Ecto neural progenitor cell (in vitro differentiated cells): ENCODE results near the gene LZTR1.
A peak's percentile ranks its signal among the peaks of the same experiment; 100 is the strongest.
"Not testable (repeated sequence)": the region's sequence is repeated elsewhere in the genome, so short reads cannot be mapped to it uniquely, and the experiment has no call there.

ENCODE experiments used
- DNase-seq: peaks from one replicate; pipeline ENCODE4 v3.0.0-alpha.2; 2018; ENCODE audit warnings: low spot score

LZTR1 gene

DNA sequence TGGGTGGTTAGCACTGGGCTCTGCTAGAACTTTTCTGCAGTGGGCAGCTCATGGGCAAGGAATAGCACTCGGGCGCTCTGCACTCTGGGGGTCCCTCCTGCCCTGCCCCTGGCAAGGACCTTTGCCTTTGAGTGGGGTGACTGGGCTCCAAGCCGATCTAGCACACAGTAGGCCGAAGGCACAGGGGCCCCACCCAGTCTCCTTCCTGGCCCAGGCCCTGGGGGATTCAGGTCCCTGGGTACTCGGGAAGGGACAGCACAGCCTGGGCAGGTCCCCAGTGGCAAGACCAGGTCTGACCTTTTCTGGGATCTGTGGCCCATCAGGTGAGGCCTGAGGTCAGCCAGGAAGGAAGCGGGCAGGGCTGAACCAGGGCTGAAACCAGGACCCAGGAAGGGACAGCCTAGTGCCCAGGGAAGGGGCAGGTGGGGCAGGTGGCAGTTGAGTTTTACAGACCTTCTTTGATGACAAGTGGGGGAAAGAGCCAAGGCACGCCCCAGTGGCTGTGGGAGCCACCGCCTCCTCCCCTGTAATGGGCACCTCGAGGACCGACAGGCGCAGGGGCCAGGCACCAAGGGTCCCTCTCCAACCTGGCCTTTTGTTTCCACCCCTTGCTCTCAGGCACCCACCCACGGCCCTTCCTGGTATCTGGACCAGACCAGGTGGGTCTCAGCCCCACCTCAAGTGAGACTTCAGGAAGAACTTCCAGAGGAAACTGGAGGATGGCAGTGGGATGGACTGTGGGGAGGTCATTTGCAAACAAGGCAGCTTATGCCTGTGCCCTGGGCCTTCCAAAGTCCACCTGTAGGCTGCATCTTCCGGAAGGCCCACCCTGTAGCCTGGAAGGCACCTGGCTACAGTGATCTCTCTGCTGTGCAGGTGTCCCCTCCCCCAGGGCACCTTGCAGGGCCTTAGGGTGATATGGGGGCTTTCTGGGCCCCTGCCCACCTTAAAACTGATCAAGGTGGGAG lies 15.9 kb upstream of the LZTR1 start:
- DNase-seq = no peak

- DNase-seq = no peak
These were observed 15.0 kb upstream of the LZTR1 start, which contains the start of gene AIFM3 for GRCh38 chr22:20966883-20967696. TSS of gene AIFM3 (plus strand) at chr22:20967255. CDS start at chr22:20967945, 690 bp downstream.

GRCh38 chr22:20967697-20968211 lies 14.3 kb upstream of the LZTR1 start:
- no peak for DNase-seq

DNA sequence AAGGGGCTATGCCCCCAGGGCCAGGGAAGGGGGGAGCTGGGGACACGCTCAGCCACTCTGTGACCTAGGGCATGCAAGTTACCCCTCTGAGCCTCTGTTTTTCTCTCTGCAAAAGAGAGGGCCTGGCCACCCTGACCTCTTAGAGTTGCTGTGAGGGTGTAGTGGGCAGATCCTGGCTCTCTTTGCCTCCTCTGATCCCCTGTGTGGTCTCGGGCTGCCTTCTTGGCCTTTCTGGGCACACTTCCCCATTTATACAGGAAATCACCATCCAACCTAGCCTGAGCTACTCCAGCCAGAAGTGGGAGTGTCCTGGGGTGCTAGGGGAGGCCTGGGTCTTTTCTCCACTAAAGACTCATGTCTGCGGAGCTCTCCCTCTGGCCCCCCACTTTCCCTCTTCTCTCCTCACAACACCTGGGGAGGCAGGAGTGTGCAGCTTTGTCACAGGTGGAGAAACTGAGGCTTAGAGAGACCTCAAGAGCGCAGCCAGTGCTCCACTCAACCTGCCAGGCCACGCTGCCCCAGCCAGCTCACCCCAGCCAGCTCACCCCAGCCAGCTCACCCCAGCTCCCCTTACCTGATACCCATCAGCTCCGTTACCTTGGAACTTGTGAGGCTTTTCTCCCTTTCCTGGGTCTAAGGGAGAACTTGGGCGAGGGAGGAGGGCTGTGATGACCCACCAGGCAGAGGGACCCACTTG lies 13.7 kb upstream of the LZTR1 start:
- DNase-seq = no peak

- DNase-seq = peak; percentile 87
These were observed 11.0 kb upstream of the LZTR1 start for GRCh38 chr22:20970939-20971657.

GRCh38 chr22:20972014-20972694 lies 9.9 kb upstream of the LZTR1 start:
- DNase-seq = not testable (repeated sequence)

DNA sequence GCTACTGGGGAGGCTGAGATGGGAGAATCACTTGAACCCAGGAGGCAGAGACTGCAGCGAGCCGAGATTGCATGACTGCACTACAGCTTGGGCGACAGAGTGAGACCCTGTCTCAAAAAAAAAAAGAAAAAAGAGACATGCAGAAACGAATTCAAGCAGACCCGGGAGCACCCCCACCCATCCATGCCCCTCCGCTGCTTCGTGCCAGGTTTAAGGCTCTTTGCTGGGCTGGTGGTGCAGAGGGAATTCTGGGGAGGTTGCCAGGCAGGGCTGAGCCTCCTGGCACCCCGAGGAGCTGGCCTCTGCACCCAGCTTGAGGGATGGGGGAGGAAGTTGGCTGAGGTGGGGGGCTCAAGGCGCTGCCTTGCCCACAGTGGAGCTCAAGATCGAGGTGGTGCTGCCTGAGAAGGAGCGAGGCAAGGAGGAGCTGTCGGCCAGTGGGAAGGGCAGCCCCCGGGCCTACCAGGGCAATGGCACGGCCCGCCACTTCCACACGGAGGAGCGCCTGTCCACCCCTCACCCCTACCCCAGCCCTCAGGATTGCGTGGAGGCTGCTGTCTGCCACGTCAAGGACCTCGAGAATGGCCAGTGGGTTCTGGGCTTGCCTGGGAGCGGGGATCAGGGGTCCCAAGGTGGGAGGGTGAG lies 9.0 kb upstream of the LZTR1 start:
- no peak for DNase-seq

DNA sequence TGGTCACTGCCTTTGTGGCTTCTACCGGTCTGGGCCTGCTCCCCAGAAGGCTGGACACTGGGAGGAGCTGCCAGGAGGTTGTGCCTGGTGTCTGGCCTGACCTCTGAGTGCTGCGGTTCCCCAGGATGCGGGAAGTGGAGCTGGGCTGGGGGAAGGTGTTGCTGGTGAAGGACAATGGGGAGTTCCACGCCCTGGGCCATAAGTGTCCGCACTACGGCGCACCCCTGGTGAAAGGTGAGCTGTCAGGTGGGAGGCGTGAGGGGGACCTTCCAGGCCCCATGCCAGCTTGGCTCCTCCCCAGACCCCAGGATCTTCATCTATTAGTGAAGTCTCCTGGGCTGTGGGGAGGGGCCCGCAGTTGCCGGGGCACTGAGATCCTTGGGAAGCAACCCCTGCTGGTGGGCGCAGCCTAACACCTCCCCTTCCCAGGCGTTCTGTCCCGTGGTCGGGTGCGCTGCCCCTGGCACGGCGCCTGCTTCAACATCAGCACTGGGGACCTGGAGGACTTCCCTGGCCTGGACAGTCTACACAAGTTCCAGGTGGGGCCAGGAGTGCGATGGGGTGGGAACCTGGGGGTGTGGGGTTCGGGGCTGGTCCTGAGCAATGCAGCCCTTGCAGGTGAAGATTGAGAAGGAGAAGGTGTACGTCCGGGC lies 8.3 kb upstream of the LZTR1 start:
- DNase-seq = no peak

GRCh38 chr22:20974336-20974955 lies 7.7 kb upstream of the LZTR1 start:
- no peak for DNase-seq

DNA sequence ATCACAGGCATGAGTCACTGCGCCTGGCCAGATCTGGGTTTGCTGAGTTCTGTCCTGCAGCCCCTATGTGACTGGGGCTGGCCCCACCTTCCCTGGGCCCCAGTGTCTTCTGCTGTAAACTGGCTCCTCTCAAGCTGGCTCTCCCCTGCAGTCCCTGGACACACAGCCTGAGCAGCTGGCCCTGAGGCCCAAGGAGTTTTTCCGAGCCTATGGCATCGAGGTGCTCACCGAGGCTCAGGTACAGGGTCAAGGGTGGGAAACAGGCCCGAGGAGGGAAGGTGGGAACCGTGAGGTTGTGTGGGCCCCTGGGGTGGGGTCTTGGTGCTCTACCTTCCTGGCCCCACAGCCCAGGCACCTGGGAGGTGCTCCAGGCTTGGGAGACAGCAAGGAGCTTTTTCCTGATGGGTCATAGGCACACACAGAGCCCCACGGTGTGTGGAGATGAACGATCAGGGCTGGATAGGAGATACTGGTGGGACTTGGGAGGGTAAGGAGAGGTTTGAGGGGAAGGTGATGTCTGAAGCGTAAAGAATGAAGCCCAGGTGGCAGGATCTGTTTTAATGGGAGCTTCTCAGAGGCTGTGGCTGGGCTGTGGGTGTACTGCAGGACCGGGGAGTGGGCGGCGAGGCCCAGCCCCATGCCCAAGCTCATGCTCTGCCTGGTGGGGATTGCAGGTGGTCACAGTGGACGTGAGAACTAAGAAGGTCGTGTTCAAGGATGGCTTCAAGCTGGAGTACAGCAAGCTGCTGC lies 6.4 kb upstream of the LZTR1 start:
- no peak for DNase-seq

- DNase-seq = no peak
These were observed 5.7 kb upstream of the LZTR1 start for GRCh38 chr22:20976291-20976877.

GRCh38 chr22:20977019-20977418 lies 5.1 kb upstream of the LZTR1 start:
- DNase-seq = no peak

DNA sequence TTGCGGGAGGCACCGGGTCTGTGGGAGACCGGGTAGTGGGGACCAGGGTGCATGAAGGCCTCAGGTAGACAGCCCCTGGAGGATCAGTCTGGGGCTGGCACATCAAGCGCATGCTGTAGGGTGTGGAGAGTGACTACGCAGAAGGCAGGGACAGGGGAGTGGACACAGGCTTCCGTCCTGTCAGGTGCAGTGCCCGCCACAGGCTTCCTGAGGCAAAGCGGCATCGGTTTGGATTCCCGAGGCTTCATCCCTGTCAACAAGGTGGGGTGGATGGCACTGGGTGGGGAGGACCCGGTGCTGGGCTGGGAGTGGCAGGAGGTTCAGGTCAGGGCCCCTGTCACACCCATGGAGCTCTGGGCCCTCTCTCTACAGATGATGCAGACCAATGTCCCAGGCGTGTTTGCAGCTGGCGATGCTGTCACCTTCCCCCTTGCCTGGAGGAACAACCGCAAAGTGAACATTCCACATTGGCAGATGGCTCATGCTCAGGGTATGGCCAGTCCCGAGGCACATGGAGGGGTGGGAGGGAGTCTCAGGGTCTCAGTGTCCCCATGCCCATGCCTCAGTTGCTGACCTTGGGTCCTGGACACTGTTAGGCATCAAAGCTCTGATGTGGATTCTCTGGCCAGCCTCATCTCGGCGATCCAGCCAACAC lies 4.5 kb upstream of the LZTR1 start:
- DNase-seq = no peak

- DNase-seq = no peak
These were observed 3.7 kb upstream of the LZTR1 start for GRCh38 chr22:20978419-20978818.

- peak; percentile 93 for DNase-seq
These were observed 2.8 kb upstream of the LZTR1 start for GRCh38 chr22:20979243-20979809.

- no peak for DNase-seq
These were observed 2.1 kb upstream of the LZTR1 start for GRCh38 chr22:20979940-20980453.

DNA sequence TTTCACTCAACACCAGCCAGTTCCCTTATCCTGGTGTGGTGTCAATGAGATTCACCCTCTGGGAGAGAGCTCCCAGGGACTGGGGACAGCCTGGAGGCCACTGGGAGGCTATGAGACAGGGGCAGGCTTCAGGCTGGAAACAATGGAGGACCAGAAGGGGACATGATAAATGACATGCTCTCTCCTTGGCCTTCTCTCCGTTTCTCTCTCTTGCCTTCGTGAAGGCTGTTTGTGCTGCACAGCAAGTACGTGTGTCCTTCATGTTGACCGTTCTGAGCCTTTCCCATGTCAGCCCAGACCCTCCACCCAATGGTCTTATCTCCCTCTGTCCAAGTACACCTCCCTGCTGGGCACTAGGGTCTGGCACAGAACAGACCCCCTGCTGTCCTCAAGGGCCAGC lies 1.6 kb upstream of the LZTR1 start:
- no peak for DNase-seq
